RPMI8226 (cell line): ENCODE measurements around the gene GPBAR1.
"Not testable (repeated sequence)": the region's sequence is repeated elsewhere in the genome, so short reads cannot be mapped to it uniquely, and the experiment has no call there.

Source experiments
- DNase-seq: peaks from one replicate; pipeline ENCODE4 v3.0.0-alpha.2; 2015

Gene GPBAR1

DNA sequence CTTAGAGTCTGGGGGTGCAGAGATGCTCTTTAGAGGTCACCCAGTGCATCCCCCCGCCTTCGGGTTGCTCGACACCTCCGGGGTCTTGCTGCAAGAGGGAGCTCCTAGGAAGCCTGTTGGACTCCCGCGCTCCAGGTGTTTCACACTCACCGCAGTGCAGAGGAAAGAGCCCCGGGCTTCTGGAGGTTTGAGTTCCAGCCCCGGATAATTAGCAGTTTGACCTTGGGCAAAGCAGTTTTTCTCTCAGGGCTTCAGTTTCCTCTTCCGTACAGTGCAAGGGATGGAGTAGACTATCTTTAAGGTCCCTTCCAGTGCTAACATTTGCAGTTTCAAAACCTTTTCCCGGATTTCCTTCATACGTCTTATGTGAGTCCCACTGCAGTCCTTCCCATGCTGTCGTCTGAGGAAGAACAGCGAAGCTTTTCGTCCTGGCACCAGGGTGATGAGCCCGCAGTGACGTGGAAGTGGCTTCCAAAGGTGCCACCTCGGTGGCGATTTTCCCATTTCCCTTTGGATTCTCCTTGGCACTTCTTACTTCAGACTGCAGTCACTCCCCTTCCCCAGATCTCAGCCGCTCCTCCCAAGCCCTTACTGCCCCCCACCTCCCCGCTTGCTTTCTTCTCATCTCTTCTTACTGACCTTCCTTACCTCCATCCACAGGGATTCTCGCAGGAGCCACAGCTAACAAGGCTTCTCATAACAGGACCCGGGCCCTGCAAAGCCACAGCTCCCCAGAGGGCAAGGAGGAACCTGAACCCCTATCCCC is 10.1 kb downstream of the GPBAR1 start:
- peak; percentile 20 for DNase-seq

DNA sequence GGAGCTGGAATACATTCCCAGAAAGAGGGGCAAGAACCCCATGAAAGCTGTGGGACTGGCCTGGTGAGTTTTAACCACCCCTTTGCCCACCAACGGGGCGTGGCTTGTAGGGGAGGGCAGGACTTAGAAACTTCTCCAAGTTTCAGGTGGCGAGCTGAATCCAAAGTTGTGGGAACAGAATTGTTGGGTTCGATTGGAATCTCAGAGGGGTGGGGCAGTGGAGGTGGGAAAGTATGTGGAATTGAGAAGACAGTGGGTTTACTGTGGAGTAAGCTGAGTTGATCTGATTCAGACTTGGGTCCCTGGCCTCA is 10.6 kb downstream of the GPBAR1 start:
- no peak for DNase-seq

DNA sequence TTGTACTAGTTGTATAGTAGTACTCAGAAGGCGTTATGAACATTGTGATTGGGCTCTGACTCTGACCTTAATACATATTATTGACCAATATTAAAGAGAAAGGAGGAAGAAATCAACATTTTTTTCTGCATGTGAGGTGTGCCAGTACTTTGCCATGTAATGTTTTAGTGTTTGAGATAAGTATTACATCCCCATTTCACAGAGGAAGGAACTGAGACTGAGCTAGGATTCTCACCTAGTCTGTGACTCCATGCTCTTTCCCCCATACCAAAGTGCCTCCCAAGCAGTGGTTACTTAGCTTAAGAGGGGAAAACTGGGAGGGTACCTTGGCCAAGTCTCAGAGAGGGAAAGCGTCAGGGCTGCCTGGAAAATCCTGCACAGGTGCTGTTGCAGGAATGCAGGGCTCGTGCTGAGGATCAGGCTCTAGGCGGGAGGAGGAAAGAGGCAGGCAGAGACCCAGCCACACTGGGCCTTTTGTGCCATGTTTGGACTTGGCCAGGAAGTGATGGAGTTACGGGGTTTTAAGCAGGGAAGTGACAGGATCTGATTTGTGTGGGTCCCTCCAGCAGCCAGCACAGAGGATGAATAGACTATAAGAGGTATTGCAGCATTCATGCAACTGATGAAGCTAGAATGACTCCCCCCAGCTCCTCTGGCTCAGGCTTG is 11.2 kb downstream of the GPBAR1 start:
- no peak for DNase-seq

DNA sequence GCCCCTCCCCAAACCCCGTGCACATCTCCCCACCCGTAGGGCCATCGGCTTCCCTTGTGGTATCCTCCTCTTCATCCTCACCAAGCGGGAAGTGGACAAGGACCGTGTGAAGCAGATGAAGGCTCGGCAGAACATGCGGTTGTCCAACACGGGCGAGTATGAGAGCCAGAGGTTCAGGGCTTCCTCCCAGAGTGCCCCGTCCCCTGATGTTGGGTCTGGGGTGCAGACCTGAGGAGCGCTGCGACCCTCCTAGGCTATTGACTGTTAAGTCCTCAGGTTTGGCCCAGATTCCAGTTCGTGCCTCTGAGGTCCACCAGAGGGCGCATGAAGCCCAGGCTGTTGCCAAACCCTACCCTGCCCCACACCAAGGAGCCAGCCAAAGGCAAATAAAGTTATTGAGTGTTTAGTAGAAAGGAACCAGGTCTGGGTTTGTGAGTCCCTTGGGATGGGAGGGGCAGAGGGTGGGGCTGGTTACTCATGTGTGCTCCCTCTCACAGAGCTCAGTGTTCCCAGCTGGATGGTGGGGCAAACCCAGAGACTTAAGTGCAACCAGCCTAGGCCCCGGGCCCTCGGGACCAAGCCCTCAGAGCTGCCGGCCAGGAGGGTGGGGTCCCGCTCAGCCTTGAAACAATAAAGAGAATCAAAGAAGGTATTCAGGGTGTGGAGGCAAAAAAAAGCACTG is 11.9 kb downstream of the GPBAR1 start:
- peak; percentile 75 for DNase-seq

DNA sequence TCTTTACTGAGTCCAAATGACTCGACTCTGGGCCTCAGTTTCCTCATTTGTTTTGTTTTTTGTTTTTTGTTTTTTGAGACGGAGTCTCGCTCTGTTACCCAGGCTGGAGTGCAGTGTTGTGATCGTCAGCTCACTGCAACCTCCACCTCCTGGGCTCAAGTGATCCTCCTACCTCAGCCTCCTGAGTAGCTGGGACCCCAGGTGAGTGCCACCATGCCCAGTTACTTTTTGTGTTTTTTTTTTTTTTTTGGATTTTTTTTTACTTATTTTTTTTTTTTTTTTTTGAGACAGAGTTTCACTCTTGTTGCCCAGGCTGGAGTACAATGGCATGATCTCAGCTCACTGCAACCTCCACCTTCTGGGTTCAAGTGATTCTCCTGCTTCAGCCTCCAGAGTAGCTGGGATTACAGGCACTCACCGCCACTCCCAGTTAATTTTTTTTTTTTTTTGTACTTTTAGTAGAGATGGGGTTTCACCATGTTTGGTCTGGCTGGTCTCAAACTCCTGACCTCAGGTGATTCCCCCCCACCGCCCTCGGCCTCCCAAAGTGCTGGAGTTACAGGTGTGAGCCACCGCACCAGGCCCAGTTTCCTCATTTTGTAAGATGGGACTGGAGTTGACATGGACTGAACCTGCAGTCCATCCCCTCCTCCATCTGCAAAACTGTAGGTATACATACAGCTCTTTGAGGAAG is 12.5 kb downstream of the GPBAR1 start:
- DNase-seq, result not testable (repeated sequence)

DNA sequence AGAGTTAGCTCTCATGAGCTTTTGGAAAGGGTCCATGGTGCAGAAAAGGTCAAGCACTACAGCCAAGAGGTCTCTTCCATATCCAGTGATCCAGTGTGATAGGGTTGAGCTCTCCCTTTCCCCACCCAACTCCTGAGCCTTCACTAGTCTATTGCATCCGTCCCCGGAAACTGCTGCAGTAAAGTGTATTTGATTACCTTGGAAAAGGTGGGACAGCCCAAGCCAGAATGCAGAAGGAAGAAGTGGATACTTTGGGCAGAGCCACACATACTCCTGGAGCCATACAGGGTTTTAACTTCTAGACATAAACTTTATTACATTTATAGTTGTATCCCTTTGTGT is 13.1 kb downstream of the GPBAR1 start:
- DNase-seq, result no peak

DNA sequence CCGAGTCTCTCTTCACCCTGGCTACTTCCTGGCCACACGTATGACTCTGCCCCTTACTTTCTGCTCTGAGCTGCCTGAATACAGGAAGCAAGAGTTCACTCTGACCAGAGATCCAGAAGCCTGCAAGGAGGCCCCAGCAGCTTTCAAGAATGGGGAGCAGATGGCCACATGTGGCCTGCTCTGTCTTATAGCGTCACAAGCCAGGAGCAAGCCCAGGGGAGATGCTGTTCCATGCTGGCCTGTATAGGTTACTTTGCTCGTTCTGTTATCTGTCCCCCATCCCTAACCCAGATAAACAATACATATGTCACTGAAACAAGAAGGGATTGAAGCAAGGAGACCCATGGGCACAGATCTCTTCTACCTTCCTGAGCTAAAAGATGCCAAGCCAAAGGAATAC is 13.8 kb downstream of the GPBAR1 start:
- no peak for DNase-seq

DNA sequence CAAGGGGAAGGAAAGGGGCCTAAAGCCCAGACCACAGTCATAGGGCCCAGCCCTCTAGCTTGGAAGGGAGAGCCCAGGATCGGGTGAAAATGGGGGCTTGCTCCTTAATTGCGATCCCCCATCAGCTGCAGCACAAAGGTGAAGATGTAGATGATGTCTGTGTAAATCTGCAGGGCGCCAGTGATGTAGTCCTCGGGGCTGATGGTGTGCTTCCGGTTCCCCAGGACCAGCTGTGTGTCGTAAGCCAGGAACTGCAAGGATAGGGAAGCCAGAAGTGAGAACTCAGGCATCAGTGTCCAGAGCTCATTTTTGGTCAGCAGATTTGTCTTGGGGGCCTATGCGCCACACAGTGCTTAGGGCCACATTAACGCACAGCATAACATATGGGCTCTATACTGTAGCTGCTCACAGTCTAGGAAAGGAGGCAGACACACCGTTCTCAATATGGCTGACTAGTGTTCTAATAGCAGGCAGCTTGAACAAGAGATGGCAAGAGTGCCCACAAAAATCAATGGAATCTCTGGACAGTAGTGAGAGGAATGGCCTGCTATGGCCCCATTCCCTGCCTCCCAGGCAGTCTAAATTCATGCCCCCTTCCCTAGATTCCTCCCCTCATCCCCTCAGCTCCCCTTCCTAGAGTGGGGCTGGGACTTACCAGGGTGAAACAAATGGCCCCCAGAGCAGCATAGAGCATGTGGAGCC is 14.7 kb downstream of the GPBAR1 start:
- DNase-seq, result no peak

DNA sequence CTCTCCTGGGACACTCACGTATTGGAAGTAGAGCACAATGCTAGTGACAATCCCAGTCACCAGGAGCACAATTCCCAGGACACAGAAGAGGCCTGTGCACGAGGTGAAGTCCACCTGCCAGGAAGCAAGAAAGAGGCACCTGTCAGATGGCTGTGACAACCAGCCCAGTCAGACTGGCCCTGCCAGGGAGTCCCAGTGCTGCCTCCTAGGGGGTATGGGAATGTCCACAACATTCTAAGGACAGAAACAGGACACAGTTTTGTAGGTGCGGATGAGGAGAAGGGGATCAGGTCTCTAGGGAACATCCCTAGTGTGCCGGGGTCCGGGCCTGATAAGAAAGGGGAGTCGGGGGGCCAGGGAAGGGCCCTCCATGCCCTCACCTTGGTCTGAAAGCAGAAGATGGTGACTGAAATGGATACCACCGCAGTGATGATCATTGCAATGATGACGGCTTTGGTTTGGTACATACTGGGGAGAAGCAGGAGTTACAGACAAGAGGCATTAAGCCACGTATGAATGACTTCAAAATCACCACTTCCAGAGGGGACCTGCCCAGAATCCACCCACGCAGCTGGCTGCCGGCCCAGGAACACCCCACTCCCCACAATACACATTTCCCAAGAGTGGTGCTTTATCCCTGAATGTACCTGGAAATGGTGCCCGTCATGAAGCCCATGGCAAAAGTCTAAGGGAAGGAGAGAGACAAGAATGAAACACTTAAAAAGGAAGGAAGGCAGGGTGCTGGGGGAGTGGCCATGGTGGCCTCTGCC is 16.4 kb downstream of the GPBAR1 start:
- DNase-seq, result no peak

DNA sequence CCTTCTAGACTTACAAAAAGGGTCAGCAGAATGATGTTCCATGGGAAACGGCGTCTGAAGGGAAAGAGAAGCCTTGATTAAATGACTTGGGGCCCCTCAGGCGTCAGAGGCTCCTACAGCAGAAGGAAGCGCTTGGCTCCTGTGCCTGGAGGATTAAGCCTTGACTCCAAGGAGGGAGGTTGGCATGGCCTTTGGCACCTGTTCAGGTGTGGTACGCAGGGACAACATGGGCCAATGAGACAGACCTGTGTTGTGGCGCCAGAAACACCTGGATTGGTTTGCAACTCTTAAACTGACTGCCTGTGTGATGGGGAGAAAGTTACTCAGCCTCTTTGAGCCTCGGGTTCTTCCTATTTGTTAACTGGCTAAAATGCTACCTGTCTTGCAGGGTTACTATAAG is 17.1 kb downstream of the GPBAR1 start:
- DNase-seq, result no peak

DNA sequence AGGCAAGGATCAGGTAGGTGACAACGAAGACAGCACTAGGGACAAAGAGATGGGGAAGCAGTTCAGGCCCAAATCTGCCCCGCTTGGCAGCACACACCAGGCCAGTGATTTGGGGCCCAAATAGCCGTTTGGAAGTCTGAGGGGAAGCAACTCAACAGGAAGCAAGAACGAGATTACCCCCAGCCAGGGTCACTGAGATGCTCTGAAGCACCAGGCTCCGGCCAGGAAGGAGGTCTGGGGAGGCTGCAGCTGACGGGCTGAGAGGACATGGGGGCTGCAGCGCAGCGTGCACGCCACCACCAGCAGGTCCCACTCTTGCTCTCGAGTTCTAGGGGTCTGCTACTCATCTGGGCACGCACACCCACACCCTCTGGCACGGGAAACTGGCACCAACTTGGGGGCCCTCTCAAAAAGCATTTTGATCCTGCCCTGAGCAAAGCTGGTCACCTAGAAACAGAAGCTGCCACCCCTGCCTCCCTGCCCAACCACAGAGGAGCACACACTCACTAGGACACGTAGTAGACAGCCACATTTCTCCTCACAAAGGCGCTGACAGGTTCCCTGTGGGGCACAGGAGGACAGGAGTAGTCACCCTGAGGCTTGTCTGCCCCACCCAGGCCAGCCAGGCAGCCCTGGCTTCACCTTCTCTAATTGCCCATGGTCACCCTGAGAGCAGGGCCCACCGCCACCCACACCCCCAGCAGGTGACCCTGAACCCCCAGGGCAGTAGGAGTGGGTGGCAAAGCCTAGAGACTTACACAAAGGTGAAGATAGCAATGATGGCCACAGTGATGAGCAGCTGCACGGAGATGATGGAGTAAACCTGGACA is 17.9 kb downstream of the GPBAR1 start:
- DNase-seq, result no peak

DNA sequence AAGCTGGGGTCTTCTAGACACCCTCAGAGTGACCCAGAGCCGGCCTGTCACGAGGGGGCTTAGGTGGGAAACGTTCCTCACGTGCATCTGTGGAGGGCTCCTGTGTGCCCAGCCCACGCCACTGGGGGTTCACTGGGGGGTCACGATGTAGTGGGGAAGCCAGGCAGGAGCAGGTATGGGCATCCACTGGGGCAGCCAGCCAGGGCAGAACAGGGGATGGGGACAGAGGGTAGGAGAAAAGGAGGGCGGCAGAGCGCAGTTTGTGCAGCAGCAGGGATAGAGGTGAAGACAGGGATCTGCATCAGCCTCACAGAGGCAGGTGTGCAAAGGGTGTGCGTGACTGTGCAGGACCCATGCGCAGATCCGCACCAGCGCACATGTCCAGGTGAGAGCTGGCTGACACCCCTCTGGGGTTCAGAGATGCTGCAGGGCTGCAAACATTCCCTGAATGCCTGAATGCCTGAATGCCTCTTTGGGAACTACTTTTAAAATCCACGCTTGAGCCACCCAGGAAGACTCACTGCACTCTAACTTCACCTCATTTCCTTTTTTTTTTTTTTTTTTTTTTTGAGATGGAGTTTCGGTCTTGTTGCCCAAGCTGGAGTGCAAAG is 19.6 kb downstream of the GPBAR1 start:
- no peak for DNase-seq

DNA sequence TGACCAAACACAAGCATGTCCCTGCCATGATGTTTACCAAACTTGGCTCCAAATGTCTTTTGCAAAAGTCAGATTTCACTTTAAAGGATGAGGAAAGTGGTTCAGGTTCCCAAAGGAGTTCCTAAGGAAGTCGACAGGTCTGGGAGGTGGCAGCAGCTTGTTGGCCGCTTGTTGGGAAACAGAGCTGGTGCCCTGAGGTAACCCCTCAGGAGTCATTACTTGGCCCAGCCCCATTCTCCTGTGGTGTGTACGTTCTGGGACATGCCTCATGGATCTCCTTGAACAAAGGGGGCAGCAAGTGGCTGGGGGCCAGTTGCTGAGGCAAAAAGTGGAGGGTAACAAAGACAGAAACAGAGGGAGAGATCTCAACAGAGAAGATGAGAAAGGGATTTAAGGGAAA is 20.6 kb downstream of the GPBAR1 start:
- DNase-seq, result no peak

DNA sequence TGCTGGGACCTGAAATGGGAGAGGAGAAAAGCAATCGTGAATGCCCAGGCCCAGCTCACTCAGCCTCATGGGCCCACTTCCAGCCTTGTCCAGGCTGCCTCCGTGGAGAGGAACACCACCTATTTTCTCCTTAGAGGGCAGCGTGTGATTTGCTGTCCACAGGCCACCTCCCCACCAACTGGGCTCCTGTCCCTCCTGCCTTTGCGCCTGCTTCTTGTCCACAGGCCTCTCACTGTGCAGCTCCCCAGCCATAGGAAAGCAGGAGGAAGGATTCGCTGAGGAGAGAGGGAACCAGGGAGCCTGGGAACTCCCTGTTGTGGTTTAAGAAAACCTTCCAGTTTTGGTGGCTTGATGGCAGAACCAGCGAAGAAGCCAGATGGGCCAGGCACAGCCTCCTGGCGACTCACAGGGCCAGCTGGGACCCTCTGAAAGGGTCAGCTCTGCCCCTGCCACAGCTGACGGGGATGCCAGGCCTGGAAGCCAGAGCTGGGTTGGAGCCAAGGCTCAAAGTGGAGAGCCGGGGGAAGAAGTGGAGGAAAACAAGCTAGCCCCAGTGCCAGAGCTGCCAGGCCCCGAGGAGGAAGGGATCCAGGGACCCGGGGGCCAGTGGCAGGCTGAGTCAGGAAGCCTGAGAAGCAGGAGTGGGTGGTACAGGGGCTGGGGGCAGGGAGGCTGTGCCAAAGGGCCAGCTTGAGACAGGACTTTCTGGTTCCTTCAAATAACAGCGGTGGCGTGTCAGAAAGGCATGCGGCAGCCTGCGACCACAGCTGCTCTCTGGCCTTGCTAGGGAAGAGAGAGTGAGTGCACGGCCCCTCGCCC is 21.6 kb downstream of the GPBAR1 start:
- DNase-seq, result no peak

DNA sequence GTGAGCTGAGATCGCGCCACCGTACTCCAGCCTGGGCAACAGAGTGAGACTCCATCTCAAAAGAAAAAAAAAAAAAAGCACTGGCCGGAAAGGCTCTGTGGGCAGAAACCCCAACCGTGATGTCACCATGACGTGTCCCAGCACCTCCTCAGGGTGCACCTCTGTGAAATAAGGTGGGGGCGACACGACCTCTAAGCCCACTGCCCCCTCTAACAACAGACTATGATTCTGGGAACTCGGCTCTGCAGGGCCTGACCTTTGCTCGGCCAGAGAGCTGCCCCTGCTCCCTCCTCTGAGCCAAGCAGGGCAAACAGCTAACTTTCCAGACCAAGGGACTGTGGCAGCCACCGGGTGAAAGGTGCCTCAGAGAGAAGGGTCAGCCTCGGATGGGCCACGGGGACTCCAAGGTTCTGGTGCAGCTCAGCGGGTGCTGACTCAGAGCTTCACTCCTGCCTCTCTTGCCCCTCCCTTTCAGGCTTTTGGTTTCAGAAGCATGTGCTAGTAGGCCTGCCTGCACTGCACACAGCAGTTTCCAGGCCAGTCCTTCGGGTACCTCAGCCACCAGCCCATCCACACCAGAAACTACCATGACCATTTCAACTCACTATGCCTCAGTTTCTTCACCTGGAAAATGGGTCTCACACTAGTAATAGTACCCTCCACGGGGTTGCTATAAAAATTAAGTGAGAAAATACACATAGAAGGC is 23.4 kb downstream of the GPBAR1 start:
- DNase-seq, result peak; percentile 74

DNA sequence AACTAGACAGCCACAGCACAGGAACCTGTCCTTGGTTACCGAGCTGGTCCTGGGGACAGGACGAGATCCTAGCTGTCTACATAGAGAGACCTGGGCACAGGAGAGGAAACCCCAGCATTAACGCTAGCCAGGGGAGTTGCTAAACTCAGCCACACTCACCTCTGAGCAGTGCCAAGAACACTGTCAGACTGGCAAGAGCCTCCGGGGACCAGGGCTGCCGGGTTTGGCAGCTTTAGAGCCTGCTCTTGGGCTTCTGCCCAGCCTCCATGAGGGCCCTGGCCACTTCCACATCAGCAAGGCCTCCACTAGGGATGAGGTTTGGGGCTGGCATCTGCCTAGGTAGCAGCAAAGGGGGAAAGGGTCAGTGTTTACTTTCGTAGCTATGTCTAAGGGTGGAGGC is 24.8 kb downstream of the GPBAR1 start:
- DNase-seq, result peak; percentile 24

DNA sequence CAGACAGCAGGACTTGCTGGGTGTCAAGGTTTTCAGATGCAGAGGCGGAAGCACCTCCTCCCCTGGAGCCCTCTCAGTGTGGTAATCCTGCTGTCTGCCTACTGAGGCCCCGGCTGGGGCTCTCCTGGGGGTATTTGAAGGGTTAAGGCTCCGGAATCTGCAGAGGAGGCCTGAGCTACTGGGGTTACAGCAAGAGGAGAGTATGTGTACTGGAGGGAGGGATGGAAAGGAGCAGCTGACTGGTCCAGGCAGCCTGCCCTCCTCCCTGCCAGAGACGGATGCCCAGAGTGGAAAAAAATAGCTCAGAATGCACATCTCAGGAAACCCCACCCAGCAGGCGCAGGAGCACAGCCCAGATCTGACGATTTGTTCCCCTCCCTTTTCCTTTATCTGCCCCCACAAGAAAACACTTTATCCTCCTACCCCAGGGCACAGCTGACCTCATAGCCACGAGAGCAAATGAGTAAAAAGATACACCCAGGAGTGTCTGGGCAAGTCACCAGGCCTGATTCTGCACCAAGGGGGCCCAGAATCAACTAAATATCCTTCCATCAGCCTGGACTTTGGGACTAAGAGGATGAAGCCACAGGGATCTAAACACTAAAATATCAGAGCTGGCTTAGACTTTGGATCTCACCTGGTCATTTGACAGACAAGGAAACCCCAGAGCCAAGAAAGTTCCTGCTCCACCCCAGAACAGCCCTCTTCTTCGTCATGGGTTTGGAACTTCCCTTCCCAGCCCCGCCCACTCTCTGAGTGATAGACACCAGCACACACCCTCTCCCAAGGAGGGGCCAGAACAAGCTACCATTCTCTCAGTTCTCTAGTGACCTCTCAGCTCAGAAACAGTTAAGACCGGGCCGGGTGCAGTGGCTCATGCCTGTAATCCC is 26.0 kb downstream of the GPBAR1 start:
- DNase-seq, result peak; percentile 73

DNA sequence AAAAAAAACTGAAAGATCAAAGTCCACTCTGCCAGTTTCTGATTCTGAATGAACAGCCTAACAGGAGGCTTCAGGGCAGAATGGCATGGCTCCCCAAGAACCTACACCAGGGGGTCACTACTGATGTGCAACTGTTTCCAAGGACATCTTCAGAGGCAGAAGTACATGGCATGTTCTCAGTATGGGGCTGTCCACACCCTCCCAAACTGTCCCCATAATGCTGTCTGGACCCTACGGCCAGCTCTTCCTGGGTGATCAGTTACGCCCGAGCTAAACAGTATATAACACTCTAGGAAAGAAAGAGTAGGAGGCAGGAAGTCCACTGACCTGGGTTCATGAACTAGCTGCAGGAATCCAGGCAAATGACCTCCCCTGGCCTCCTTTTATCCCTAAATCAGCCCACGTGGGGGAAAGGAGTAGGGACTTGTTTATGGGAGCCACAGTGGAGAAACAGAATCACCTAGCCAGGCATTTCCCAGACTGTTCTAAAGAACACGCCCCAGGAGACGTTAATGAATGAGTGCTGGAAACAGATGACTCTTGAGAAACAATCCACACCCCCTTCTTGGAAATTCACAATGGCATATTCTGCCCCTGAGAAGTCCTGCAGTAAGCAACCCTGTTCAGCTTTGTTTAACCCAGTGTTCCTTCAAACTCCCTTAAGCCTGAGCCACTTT is 29.0 kb downstream of the GPBAR1 start:
- no peak for DNase-seq
